ENCODE data around the gene ZDHHC5. TPM values are rescaled to one million over a fixed set of nuclear protein-coding genes. Genes with fewer than 3 reads are reported as not detected.
A peak's percentile ranks its signal among the peaks of the same experiment; 100 is the strongest.

The ZDHHC5 gene
- total RNA-seq, 1 experiment from 2014 or later = 65.2 TPM

DNA sequence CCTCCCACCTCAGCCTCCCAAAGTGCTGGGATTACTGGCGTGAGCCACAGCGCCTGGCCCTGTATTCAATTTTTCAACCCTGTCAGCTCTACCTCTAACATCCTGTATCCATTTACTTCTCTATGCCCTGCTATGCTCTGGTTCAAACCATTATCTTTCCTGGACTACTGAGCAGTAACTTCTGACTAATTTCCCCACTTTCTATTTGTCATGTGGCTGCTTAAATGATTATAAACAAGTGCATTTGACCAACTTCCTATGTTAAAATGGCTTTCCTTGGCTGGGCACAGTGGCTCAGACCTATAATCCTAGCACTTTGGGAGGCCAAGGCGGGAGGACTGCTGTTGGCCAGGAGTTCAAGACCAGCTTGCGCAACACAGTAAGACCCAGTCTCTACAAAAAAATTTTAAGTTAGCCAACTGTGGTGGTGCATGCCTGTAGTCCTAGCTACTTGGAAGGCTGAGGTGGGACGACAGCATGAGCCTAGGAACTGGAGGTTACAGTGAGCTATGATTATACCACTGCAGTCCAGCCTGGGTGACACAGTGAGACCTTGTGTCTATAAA lies 42.0 kb downstream of the ZDHHC5 start:
- H2BK5ac ChIP-seq (ENCODE audit: insufficient read length, low read length) = no peak overlapping the region
- H3K9me3 Mint-ChIP-seq = no peaks in the 10 kb centered on the region; a peak in 1 of 5 replicates
- peaks cover 7 to 12% (median 11%) of the 10 kb centered on the region in 3 experiments for H3K36me3 Mint-ChIP-seq (ENCODE audit: insufficient read depth in 1 of 3, low read depth in 3 of 3)
- H3K27ac Mint-ChIP-seq = peak overlapping the region in 1 of 3 experiments; percentile 12; a peak in 1 of 7 replicates
- H4K20me1 ChIP-seq (ENCODE audit: control insufficient read depth, insufficient read depth, insufficient read length) = no peaks in the 10 kb centered on the region
- no peak overlapping the region for H3T11ph ChIP-seq (ENCODE audit: low read length)
- H3K9me3 ChIP-seq (ENCODE audit: control insufficient read depth, low read depth, low read length) = no peaks in the 10 kb centered on the region
- no peak overlapping the region for H2BK12ac ChIP-seq (ENCODE audit: insufficient read length, low read depth, low read length)
- no peak overlapping the region for H2AFZ ChIP-seq (ENCODE audit: low read length)
- no peaks in the 10 kb centered on the region for H3K4me1 ChIP-seq (ENCODE audit: insufficient read depth, low read length)
- no peaks in the 10 kb centered on the region for H3K27me3 Mint-ChIP-seq (ENCODE audit: low read depth)
- H3K56ac ChIP-seq (ENCODE audit: insufficient read length, low read depth, low read length) = no peak overlapping the region
- no peaks in the 10 kb centered on the region for H3K79me1 ChIP-seq (ENCODE audit: insufficient read depth, low read depth, low read length, poor library complexity, severe bottlenecking)
- H3K9ac ChIP-seq (ENCODE audit: extremely low read depth, insufficient read length, low read length) = no peak overlapping the region
- H3K79me2 ChIP-seq (ENCODE audit: insufficient read depth, low read length) = peaks cover 21% of the 10 kb centered on the region; the same call in 1 of the 2 replicates
- WGBS (ENCODE audit: extremely low coverage, insufficient read length, low lambda C conversion rate) = no CpG with 5 or more reads among the region's 5 CpGs
- no peak overlapping the region for H2AK5ac ChIP-seq (ENCODE audit: insufficient read length, low read length)
- DNase-seq = no peak
- H3K27me3 ChIP-seq (ENCODE audit: insufficient read depth, low read length) = no peaks in the 10 kb centered on the region
- no peak overlapping the region for H4K5ac ChIP-seq (ENCODE audit: insufficient read length, low read depth, low read length)
- TF ChIP-seq, protein P1, sequence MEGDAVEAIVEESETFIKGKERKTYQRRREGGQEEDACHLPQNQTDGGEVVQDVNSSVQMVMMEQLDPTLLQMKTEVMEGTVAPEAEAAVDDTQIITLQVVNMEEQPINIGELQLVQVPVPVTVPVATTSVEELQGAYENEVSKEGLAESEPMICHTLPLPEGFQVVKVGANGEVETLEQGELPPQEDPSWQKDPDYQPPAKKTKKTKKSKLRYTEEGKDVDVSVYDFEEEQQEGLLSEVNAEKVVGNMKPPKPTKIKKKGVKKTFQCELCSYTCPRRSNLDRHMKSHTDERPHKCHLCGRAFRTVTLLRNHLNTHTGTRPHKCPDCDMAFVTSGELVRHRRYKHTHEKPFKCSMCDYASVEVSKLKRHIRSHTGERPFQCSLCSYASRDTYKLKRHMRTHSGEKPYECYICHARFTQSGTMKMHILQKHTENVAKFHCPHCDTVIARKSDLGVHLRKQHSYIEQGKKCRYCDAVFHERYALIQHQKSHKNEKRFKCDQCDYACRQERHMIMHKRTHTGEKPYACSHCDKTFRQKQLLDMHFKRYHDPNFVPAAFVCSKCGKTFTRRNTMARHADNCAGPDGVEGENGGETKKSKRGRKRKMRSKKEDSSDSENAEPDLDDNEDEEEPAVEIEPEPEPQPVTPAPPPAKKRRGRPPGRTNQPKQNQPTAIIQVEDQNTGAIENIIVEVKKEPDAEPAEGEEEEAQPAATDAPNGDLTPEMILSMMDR (conservative IDR thresholded peaks at IDR 0.05) = no peak
- no peak overlapping the region for H2BK15ac ChIP-seq (ENCODE audit: low read depth, low read length)
- peak overlapping the region in 1 of 2 experiments; percentile 32; a peak in 2 of 5 replicates for H3K4me3 Mint-ChIP-seq
- H4K8ac ChIP-seq (replicated peaks; ENCODE audit: insufficient read length, low read depth, low read length) = no peak overlapping the region
- H4K91ac ChIP-seq (ENCODE audit: insufficient read length, low read depth, low read length) = no peak overlapping the region
- H3K18ac ChIP-seq (ENCODE audit: insufficient read length, low read depth, low read length) = no peak overlapping the region
- no peak overlapping the region for H3K4ac ChIP-seq (ENCODE audit: low read depth, low read length)
- H3K23me2 ChIP-seq (ENCODE audit: insufficient read length, low read depth, low read length, poor library complexity, severe bottlenecking) = no peaks in the 10 kb centered on the region
- H3K14ac ChIP-seq (ENCODE audit: insufficient read depth, low read length) = no peak overlapping the region
- H2BK120ac ChIP-seq (ENCODE audit: low read depth, low read length, poor library complexity, severe bottlenecking) = no peak overlapping the region
- no peak overlapping the region for H3K4me2 ChIP-seq (ENCODE audit: insufficient read depth, insufficient read length, low read length)
- peaks cover 13 to 25% of the 10 kb centered on the region in 2 experiments for H3K4me1 Mint-ChIP-seq
- no peak overlapping the region for H3K27ac ChIP-seq (ENCODE audit: insufficient read length, low read depth, low read length)
- H3K23ac ChIP-seq (ENCODE audit: insufficient read length, low read depth, low read length) = no peak overlapping the region
- H2BK20ac ChIP-seq (ENCODE audit: low read depth, low read length, poor library complexity, severe bottlenecking) = no peak overlapping the region

All from H9 (cell line).